GM19023 (cell line): Measurements from ENCODE around the gene MYRIP.

Experiments used
- ATAC-seq: cut with Tn5 transposase; IDR thresholded peaks from one replicate; pipeline ENCODE4 v1.9.1; 2021; ENCODE audit warnings: mild to moderate bottlenecking, moderate library complexity; ENCODE audit not compliant: unreplicated experiment

Gene MYRIP

DNA sequence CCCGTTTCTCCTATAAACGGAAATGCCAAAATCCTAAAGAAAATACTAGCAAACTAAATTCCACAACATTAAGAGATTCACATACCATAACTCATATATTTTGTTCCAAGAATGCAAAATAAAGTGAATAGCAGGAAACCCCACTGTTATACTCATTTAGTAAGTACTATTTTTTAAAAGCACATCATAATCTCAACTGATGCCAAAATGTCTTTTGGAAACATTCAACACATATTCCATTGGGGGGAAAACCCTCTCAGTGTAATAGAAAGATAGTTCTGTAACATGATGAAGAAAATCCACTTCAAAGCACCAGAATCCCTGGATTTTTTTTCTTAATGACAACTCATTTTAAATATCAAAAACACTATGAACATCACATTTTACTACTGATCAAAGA is 407.1 kb downstream of the MYRIP start:
- no peak for ATAC-seq

DNA sequence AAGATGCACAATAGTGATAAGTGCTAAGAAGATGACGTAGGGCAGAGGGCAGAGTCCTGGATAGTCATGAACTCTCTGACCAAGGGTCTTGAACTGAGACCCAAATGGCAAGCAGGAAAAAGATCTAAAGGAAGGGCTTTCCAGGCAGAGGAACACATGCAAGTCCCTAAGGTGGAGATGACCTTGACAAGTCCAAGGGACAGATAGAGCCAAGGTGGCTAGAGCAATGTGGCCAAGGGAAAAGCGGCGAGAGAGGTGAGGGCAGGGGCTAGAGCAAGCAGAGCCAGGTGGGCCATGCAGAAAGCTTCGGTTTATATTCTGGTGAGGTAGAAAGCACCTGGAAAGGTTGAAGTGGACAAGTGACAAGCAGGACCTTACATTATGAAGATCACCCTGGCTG is 414.4 kb downstream of the MYRIP start:
- no peak for ATAC-seq

DNA sequence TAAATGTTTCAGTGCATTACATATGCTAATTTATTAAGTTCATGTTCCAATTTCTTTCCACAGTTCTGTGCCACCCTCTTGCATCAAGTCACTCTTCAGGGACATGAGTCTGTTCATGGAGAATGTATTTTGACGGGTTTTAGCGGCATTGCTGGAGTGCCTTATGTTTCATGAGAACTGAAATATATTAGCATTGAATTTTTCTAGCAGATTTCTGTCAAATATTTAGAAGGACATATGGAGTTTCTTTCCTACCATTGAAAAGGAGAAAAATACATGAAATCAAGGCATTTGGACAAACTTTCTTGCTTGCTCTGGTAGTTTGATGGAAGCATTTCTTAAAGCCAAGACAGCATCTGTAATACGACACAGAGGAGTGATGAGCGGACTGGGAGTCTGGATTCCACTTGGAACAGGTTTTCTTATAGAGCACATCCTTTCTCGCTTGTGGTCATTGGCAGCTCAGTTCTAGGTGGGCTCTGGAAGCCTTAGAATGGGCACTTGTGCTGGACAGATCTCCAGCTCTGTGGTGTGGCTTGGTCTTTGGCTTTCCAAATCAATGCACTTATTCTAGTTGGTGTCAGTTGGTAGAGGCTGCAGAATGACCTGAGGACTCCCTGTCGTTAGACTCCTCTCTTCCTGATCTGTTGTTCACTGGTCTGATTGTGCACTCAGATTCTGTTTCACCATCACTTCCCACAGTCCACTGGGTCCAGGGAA is 415.5 kb downstream of the MYRIP start:
- ATAC-seq = no peak

DNA sequence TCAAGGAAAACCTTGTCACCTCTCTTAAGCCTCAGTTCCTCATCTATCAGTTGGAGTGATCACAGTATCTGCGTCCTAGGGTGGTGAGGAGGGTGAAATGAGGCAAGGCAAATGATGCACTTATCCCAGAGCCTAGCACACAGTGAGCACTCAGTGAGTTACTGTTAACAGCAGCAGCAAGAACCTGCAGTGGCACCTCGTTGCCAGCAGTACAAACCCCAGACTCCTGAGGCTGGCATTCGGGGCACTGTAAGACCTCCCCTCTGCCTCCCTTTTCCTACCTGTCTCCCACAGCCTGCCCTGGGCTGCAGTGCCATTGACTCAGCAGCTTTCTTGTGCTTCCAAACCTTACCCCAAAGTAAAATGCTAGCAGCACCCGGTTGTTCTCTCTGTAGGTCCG is 417.2 kb downstream of the MYRIP start:
- no peak for ATAC-seq

DNA sequence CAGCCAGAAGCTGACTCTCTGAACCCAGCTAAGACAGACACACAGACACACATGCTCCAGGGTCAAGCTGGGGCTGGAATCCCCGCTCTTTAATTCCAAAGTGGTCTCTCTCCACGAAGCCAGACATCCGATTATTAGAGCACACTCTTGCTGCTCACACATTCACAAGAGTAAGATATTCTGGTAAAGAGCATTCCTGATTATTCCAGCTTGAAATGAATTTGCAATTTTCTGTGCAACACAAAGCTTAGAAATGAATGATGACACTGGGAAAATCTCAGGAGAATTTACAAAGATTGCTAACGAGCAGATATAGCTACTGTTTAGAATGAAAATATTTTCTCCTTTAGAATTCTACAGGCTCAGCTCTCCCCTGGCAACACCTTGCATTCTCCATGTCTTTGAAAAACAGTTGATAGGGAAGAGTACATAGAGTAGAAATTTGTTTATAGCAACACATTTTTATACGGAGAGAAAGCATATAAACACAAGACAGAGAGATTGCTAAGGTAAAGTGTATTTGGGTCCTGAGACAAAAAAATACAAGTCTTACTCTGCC is 419.5 kb downstream of the MYRIP start:
- ATAC-seq = no peak

DNA sequence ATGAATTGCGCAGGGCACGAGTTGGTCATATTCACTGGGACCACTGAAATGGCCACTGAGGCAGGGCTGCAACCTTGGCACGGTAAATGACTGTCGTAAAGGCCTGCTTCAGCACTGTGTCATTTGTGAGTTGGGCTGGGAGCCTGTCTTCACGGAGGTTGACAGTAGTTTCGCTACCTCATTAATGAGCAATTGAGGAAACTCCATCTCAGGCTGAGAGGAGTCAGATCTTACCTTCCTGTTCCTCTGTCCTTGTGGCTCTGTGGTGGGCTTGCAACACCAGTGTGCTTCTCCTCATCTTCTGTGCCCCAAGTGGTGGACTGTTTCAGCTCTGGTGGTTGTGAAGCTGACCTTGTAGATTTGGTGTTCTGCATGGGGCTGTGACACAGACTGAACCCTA is 420.0 kb downstream of the MYRIP start:
- peak; percentile 76 for ATAC-seq

DNA sequence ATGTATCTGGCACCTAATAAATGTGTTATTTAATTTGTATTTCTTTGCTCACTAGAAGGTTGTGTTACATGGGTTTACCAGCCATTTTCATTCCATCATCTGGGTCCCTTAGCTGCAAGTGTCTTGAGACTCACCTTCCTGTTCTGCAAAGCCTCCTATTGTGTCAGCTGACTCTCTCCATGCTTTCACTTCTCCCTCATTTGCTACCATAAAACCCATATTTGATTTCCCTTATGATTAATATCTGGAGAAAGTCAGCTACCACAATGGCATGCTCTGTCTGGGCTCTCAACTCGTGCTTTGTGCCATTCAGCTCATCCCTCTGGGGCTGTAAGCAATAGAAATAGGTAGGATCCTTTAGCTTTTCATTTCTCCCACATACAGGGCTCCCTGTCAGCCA is 420.6 kb downstream of the MYRIP start:
- ATAC-seq = no peak

DNA sequence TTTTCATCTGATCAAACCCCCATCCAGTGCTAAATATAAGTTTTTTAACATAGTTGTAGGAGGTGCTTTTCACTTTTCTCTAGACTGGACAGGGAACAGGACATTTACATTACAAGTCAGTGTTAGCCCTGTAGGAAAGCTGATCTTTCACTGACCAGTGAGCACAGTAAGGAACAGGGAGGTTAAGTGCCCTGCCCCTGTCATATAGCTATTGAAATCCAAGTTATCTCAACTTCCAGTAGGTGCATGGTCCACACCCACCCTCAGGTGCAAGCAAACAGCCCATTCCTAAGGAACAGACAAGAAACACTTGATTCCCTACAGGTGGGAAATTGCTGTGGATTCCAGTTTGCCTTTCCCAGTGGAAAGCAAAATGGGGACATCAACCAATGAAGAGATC is 421.0 kb downstream of the MYRIP start:
- ATAC-seq = no peak

DNA sequence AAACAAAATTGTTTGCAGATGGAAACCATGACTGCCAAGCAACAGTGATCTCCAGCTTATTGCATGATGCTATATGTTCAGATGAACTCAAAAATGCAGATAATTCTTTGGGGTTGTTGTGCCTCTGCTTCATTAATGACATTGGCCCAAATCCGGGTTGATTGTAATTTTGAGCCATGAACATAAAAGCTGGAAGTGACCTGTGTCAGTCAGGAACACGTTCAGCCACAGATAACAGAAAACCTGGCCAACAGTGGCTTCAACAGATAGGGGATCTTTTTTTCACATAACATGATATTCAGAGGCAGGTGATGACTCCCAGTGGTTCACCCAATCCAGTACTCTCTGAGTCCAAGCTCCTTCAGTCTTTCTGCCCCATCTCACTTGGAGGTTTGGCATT is 423.2 kb downstream of the MYRIP start:
- ATAC-seq = no peak

DNA sequence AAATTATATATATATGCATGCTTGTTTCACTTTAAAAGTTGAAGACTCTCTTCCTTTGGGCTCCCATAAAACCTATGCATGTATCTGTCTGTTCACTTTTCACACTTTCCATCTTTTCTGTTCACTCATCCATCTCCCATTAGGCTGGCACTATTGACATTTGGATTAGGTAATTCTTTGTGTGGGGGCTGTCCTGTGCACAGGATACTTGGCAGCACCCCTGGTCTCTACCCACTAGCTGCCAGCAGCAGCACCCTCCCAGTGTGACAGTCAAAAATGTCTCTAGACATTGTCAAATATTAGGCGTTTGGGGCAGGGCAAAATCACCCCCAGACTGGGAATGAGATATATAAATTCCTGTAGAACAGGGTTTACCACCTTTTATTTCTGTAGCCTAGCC is 427.8 kb downstream of the MYRIP start:
- no peak for ATAC-seq

DNA sequence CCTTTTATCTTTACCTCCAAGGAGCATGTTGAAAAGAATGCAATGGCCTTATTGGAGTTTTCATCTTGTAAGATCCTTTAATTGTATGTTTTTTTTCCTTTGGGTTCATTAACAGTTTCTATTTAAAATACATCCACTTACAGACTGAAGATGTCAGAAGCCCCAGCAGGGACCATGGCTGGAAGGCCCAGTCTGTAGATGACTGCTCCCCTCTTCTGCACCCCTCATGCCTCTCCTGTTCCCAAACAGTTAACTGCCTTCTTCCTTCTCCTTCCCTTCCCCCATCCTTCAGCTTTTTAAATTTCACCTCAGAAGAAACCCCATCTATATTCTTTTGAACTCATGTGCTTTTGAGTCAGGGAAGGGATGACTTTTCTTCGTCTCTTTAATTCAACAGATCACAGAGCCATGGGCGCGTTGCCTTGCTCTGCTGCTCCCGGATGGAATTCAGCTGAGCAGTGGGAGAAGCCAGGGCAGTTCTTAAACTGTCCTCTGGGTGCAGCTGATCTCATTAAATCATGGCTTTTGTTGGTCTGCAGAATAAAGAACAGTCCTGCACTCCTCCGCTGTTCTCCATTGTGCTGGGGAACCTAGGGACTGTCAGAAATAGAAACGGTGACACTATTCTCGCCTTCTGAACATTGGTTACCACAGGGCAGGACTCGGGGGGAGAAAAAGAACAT is 428.6 kb downstream of the MYRIP start:
- ATAC-seq = no peak

DNA sequence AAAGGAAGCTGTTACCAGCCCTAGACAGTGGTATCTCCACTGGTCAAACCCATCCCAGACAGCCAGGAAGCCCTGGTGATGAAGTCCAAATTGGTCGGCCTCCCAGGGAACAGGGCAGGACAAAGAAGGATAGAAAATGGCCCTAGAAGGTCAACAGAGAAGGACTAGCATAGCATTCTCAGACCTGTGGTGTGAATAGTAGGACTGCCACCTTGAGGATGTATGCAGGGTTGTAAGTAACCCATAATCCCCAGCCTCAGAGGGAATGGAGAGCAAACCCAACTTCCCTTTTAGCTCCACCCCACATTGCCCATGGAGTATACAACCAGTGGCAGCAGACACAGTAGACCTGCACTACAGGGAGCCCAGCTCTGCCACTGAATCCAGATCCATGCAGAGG is 431.5 kb downstream of the MYRIP start:
- ATAC-seq = no peak

DNA sequence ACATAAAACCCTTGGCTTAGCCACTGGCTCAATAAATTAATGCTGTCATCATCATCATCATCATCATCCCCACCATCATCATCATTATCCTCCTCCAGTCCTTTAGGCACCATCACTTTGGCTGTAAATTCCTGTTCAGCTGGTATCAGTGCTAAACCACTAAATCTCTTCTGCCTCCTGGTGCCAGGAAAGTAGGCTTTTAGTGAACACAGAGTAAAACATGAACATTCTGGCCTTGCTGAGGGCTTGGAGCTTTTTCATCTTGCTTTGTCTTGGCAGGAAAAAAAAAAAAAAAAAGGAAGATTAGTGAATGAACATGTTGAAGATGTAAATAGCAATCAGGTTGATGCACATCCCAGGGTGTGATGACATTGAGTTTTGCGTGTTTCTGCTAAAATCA is 432.8 kb downstream of the MYRIP start:
- ATAC-seq = no peak

DNA sequence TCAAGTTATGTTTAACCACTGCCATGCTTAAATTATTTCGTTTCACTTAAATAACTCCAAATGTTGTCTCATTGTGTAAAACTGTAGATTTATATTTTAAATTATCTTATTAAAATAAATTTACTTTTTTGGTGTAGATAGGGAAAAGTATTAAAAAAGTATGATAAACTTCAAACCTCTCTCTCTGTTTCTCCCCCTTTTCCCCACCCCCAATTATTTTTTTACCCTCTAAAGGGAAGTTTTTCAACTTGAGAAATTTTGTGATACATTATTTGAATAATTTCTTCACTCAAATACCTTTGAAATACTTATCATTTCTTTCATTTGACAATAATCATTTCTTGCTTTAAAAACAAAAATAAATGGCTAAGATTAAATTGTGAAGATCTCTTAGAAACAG is 433.2 kb downstream of the MYRIP start:
- ATAC-seq = no peak

DNA sequence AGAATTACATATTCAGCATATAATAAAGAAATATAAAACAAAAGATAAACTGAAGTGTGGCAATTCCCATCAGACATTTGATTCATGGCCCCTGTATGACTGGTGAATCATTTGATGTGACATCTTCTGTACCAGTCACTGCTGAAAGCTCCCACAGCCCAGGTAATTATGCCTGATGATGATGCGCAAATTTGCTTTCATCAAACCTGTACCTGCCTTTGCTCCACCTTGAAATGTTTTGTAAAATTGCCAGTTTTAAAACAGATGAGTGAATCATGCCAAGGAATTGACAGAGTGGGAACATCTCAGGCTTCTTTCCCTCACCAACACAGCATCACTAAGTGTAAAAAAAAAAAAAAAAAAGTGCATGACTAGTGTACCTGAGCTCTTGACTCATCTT is 433.6 kb downstream of the MYRIP start:
- no peak for ATAC-seq

DNA sequence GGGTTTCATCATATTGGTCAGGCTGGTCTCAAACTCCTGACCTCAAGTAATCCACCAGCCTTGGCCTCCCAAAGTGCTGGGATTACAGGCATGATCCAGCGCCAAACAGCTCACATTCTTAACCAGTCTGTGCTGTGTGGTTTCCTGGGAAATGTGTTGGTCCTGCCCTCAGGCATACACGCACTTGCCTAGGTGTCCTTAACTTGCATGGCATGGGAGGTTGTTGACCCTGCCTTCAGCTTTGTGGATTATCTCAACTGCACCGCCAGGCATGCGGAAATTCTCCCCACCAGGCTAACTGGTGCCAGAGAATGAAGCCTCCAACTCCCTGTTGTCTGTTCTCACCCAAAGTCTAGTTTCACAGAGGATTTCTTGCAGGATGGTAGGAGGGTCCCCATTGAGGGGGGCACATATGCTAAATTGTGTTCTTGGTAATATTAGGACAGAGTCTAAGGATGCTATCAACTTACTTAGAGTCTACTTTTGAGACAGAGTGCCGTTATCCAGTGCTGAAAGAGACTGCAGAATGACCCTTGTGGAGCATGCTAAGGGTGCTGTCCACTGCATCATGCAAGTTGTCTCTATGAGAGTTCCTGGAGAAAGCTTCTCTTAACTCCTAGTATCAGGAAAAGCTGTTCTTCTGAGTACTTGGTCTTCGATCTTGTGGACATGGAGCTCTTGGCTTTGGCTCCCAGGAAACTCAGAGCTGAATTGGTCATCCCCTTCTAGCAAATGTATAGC is 438.5 kb downstream of the MYRIP start:
- no peak for ATAC-seq

DNA sequence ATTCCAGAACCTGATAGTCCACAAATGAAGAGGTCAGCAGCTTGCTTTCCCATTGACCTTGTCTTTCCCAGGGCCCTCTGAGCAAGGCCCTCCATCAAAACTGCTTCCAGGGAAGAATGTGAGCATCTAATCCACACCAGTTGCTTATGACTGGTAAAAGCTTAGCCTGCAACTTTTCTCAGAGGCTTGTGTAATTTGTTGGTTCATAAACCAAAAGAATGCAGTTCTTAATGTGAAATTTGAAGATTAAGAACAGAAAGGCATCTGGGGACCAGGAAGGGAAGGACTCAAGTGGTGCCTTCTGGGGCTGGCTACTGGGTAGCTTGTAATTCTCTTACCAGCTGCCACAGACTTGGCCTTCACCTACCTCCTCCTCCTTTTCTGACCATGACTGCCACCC is 439.2 kb downstream of the MYRIP start:
- no peak for ATAC-seq

DNA sequence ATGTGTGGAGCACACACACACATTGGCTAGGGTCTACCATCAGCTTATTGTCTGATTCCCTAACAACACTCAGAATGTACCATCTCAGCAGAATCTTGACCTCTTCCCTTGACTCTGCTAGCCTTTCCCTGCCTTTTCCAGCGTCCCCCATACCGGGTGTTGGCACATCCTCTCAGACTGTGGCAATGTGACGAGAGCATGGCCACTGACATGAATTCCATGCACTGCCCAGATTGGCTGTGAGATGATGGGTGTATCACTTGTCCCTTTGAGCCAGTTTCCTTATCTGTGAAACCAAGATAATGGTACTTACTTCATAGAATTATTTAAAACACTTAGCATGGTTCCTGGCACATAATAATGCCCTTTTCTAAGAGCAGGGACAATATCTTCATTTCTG is 439.8 kb downstream of the MYRIP start:
- no peak for ATAC-seq

DNA sequence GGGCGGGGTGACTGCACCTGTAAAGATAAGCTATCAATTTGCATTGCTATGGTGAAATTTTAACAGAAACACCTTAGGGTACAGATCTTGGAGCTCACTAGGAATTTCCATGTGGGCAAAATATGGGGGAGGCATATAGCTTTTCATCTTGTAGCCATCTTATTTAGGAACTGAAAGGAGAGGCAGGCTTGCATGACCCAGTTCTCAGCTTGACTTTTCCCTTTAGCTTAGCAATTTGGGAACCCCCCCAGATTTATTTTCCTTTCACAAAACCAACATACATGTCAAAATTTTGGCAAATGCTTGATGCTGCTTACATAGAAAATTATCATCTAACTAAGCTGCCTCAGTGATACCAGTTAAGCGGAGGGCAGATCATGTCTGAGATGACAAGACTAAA is 445.1 kb downstream of the MYRIP start:
- no peak for ATAC-seq

DNA sequence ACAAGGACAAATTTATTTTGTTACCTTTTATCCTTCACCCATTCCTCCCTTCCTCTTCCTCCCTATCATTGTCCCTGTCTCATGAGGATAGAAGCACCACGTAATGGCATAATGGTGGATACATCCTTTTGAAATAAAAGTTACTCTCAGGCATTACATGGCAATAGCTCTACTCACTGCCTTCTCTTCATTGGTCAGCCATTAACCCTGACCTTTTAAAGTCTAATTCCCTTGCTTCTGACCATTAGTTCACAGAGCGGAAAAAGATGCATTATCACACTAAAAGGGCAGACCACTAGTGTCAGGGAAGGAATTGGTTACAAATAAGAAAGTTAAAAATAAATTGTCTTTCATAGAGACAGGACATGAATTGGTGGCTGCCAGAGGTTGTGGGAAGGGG is 445.5 kb downstream of the MYRIP start:
- ATAC-seq = no peak

DNA sequence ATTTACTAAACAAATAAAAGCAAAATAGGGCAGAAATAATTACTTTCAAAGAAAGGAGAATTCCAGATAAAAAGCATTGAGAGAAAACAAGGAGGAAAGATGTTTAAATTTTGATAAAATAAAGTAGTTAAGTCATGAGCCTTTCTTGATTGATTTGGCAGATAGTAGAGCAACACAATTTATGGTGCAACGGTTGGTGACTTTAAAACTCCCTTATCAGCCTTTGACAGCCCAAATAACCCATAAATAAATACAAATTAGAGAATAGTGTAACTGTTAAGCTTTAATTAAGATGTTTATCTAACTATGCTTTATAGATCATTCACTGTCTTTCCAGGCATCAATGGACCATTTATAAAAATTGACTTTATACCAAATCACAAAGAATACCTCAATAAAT is 446.1 kb downstream of the MYRIP start:
- ATAC-seq = no peak

DNA sequence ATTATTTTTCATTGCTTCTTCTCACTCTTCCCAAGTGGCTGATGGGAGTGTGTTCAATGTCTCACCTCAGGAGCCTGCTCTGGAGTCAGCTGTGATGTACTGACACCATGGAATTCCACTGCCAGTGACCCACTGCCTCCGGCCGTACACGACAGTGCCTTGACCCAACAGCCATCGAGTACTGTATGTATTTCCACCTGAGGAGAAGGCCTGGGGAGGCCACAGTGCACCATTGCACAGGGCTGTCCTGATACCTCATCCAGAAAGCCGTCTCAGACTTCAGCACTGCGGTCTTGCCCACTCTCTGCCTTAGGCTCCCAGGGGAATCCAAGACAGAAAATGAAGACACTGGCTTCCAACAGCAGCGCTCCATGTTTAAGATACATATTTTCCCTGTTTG is 448.7 kb downstream of the MYRIP start:
- no peak for ATAC-seq
